Measurements from ENCODE around the gene C1orf232.

- TF ChIP-seq ZFX (CRISPR knock-in tag; IDR thresholded peaks at IDR 0.05) (no peak), RBM25 (IDR thresholded peaks at IDR 0.05; ENCODE audit: low read depth, low read length, severe bottlenecking) (no peak), ZNF143 (CRISPR knock-in tag; IDR thresholded peaks at IDR 0.05) (no peak), RBM22 (IDR thresholded peaks at IDR 0.05; ENCODE audit: low read depth, low read length, poor library complexity, severe bottlenecking) (no peak), ATF2 (CRISPR knock-in tag; IDR thresholded peaks at IDR 0.05) (no peak), RBM34 (IDR thresholded peaks at IDR 0.05; ENCODE audit: borderline replicate concordance, insufficient read depth, low read length) (no peak), ZBTB33 (CRISPR knock-in tag; IDR thresholded peaks at IDR 0.05) (no peak), ZFP36 (IDR thresholded peaks at IDR 0.05; ENCODE audit: low read depth, low read length, partially characterized antibody) (no peak)
Measured at GRCh38 chr1:26158271-26158907, 10.4 kb downstream of the C1orf232 start.
